Activated naive CD4-positive, alpha-beta T cell treated with anti-CD3 and anti-CD28 coated beads, Interleukin-2, amount 50 U/mL, for 72 hours (primary cell): Measurements from ENCODE around the gene VSIG10L2. TPM values are rescaled to one million over a fixed set of nuclear protein-coding genes. Genes with fewer than 3 reads are reported as not detected.
A peak's percentile ranks its signal among the peaks of the same experiment; 100 is the strongest.

ENCODE experiments used
- ATAC-seq, 2 donors: fragments of 150-1000 bp; cut with Tn5 transposase; 2 replicates each; pipeline ENCODE4 v1.10.0; 2021; ENCODE audit warnings: mild to moderate bottlenecking in 2 of 2, moderate library complexity in 2 of 2
- DNase-seq, 2 donors: peaks; one replicate each; pipeline ENCODE4 v3.0.0; 2021 to 2022; ENCODE audit warnings: low spot score in 2 of 2
- H3K27ac Mint-ChIP-seq, 2 donors: one replicate each; pipeline ENCODE4 v1.8.0; 2022; ENCODE audit warnings: mild to moderate bottlenecking in 2 of 2, mixed read lengths in 2 of 2
- H3K36me3 Mint-ChIP-seq, 2 donors: one replicate each; pipeline ENCODE4 v1.8.0; 2022; ENCODE audit warnings: mixed read lengths in 2 of 2
- H3K9me3 Mint-ChIP-seq, 2 donors: one replicate each; pipeline ENCODE4 v1.8.0; 2022; ENCODE audit warnings: mixed read lengths in 2 of 2
- total RNA-seq, 2 donors: library from RNA; stranded (reverse); gene quantifications; one replicate each; pipeline ENCODE4 v1.2.3, GENCODE V29; 2022

The VSIG10L2 gene
- total RNA-seq, 2 donors from 2014 or later: not detected

DNA sequence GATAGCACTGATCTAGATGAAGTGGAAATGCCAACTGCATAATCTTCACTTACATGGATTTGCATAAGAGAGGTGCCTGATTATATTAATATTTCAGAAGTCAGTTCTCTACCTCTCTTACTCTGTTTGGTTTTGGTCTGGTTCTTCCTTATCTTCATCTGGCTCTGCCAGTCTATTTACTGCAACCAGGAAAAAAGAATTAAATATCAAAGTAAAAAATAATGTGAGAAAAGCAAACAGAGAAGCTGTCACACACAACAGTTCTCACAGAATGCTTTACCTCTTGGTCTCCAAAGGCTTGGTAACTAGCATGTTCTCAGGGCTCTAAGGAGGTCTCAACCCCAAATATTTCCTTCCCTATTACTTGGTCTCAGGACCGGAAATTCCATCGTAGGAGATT lies 6.7 kb downstream of the VSIG10L2 start:
- Mint-ChIP-seq H3K27ac (peak overlapping the region in 1 of 2 donors; percentile 32), H3K36me3 (no peaks in the 10 kb centered on the region), H3K9me3 (no peaks in the 10 kb centered on the region)
- DNase-seq (no peak), ATAC-seq (no peak)

DNA sequence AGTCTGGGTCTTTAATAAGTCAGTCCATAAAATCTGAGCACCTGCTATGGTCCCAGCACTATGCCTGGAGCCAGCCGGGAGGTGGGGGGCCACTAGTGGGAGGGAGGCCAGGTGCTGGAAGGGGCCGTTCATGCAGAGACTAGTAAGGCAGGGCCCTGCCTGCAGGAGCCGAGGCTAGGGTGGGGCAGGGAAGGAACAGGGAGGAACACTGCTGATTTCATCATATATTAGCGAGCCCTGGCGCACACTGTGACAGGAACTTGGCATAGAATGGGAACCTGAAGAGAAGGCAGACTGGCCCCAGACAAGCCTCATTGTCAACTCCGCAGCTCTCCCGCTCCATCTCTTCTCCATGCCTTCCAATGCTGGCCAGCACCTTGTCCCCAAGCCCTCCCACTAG lies 7.1 kb downstream of the VSIG10L2 start:
- H3K27ac Mint-ChIP-seq: peak overlapping the region in 1 of 2 donors; percentile 32
- DNase-seq: peak in 1 of 2 donors; percentile 14
- no peaks in the 10 kb centered on the region for H3K9me3 Mint-ChIP-seq

GRCh38 chr11:125953401-125953935 lies 7.6 kb downstream of the VSIG10L2 start:
- peak in 1 of 2 donors; percentile 42 for DNase-seq
- H3K9me3 Mint-ChIP-seq: no peaks in the 10 kb centered on the region
- no peak overlapping the region for H3K27ac Mint-ChIP-seq
- no peaks in the 10 kb centered on the region for H3K36me3 Mint-ChIP-seq
- ATAC-seq: no peak

More for the DNA sequence above, 7.1 kb downstream of the VSIG10L2 start:
- ATAC-seq: no peak
- H3K36me3 Mint-ChIP-seq: no peaks in the 10 kb centered on the region

GRCh38 chr11:125954123-125954944 lies 8.5 kb downstream of the VSIG10L2 start:
- Mint-ChIP-seq H3K36me3 (no peaks in the 10 kb centered on the region), H3K9me3 (no peaks in the 10 kb centered on the region), H3K27ac (no peak overlapping the region)
- DNase-seq: peak in 1 of 2 donors; percentile 44
- ATAC-seq: no peak

DNA sequence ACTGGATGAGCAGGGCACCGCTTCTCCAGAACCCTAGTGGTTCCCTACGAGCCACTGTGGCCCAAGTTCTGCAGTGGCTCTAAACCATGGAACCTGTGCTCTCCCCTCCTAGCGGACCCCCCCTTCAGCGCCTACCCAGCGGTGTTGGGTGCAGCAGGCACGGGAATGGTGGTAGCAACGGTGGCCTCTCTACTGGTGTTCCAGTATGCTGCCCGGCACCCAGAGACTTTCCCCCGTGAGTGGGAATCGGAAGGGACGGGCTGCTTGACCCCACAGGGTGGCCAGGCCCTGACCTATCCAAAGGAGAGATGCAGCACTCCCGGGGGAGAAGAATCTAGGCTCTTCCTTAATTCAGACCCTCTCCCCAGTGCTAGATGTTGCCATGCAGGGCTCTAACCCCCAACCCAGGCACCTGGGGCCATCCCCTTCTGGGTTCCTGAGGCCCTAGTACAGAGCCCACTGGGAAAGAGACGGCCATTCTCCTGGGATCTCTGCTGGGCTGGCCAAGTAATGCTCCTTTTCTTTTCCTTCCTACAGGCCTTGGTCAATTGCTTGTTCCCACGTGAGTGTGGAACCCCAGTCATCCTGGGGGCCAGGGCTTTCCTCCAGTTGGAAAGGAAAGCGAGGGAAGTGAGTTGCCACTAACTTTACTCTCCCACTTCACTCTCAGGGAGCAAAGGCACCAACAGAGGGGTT lies 9.2 kb downstream of the VSIG10L2 start:
- ATAC-seq: no peak
- Mint-ChIP-seq H3K27ac (no peak overlapping the region), H3K36me3 (no peaks in the 10 kb centered on the region), H3K9me3 (no peaks in the 10 kb centered on the region)
- peak in 1 of 2 donors; percentile 48 for DNase-seq

GRCh38 chr11:125955856-125956255 lies 10.0 kb downstream of the VSIG10L2 start:
- H3K36me3 Mint-ChIP-seq: no peaks in the 10 kb centered on the region
- peak overlapping the region in 1 of 2 donors; percentile 87 for H3K27ac Mint-ChIP-seq

DNA sequence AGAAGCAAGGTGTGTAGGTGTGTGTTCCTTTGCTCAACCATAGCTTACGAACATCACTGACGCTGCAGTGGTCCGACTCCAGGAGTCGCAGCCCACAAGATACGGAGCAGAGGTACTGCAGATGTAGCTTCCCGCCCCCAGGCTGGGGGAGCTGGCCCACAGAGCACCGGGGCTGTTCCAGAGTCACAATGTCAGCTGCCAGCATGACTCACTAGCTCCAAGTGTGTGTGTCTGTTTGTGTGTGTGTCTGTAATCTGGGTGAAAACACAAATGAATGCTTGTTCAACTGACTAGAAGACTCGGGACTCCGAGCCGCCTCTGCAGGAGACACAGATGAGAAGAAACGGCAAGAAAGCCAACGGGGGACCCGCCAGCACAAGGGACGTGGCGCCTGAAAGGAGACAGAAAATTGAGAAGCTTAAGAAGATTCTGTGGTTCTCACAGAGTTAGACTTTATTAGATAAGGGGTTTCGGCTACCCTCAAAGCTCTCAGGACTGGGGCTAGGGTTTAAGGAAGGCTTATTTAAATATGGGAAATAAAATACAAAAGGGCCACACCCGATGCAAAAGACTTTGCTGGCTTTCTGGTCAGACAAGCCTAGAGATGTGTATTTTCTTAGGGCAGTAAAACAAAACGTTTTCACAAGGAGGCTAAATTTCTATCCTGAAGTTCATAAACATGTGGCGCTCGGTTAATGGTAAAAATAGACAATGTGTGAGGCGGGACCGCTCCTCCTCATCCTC lies 10.7 kb downstream of the VSIG10L2 start:
- Mint-ChIP-seq H3K27ac (peak overlapping the region in 1 of 2 donors; percentile 45), H3K36me3 (no peaks in the 10 kb centered on the region), H3K9me3 (no peaks in the 10 kb centered on the region)
- no peak for ATAC-seq
- DNase-seq: no peak

More at GRCh38 chr11:125955856-125956255, 10.0 kb downstream of the VSIG10L2 start:
- H3K9me3 Mint-ChIP-seq: no peaks in the 10 kb centered on the region
- no peak for ATAC-seq
- DNase-seq: no peak

DNA sequence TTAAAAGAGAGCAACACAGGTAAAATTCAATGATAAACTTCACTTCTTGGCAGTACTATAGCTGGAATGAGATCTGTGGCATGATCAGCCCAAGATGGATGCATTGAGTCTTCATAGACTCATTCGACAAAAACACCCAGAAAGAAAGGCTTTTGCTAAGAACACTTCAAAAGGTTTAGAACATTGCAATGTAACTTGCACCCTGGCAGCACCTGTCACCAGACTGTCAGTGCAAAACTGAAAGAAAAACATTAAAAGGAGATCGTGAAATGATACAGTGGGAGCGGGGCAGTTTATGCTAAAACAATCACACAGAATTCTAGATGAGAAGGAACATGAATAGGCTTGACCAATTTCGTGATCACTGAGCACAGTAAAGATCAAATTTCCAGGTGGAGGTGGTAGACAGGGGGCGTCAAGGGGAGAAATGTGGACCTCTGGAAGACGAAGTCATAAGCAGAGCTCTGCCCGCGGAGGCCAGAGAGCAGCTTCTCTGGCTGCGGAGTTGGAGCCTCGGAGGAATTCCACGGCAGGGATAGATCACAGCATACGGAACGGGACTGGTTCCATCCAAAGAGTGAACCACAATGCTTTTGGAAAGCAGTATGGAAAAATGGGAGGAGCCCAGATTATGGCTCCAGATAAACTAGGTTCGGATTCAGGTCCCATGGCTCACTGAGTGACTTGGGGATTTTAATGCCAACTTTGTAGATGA lies 11.9 kb downstream of the VSIG10L2 start:
- ATAC-seq (peak in 1 of 2 donors; percentile 52), DNase-seq (no peak)
- Mint-ChIP-seq H3K36me3 (peaks cover 1 to 5% of the 10 kb centered on the region in 2 donors), H3K9me3 (peaks cover 0 to 4% of the 10 kb centered on the region in 2 donors), H3K27ac (no peak overlapping the region)

DNA sequence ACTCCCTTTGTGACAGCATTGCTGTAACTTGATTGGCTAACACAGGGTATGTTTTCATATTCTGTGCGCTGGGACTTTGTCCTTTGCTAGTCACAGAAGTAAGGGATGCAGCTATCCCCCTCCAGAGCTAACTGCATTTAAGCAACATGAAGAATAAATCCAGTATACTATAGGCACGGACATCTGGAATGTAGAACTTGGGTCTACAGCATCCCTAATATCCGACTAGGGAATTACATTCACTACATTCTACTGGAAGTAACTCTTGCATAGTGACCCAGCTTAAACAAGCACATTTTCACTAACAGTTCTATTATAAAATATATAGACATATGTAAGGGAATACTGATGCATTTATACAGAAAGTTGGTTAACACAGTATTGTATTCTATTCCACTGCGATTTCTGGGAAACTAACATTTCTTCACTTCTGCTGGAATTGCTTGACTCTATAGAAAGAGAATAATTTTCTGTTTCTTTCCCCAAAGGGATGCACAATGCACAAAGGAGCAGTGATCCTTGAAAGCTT lies 13.1 kb downstream of the VSIG10L2 start:
- peaks cover 5 to 6% of the 10 kb centered on the region in 2 donors for H3K36me3 Mint-ChIP-seq
- ATAC-seq (no peak), DNase-seq (no peak)
- peaks cover 0 to 10% of the 10 kb centered on the region in 2 donors for H3K9me3 Mint-ChIP-seq
- H3K27ac Mint-ChIP-seq: no peak overlapping the region

DNA sequence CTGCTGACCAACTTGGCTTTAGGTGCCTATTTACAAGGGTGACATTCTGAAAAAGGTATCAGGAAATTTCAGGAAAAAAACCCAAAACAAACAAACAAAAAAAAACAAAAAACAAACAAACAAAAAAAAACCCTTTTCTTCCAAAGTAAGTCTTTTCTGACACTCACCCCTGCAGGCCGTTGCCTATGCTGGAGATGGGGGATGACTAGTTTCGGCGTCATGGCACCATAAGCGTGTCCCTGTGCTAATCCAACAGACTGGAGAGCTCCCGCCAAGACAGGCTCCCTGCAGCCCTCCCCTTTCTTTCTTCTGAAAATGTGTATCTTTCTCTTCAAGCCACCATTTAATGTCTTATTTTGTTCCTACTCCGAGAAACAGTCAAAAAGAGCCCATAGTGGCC lies 13.7 kb downstream of the VSIG10L2 start:
- no peak overlapping the region for H3K27ac Mint-ChIP-seq
- DNase-seq: no peak
- peaks cover 0 to 10% of the 10 kb centered on the region in 2 donors for H3K9me3 Mint-ChIP-seq
- no peak for ATAC-seq
- peaks cover 5 to 6% of the 10 kb centered on the region in 2 donors for H3K36me3 Mint-ChIP-seq

DNA sequence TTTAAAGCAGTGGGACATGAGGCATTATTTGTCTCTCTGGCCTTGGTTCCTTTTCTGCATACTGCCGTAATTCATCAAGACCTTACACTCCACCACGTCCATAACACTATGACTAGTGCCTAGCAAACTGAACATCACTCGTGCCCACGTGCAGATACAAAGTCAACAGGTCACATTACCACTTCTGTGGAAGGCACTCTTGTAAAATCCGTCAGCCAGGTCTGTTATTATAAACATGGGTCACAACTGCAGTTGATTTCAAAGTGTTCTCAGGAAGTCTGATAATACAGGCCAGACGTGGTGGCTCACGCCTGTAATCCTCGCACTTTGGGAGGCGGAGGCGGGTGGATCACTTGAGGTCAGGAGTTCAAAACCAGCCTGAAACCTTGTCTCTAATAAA lies 14.1 kb downstream of the VSIG10L2 start:
- H3K9me3 Mint-ChIP-seq: peaks cover 0 to 10% of the 10 kb centered on the region in 2 donors
- ATAC-seq (no peak), DNase-seq (no peak)
- no peak overlapping the region for H3K27ac Mint-ChIP-seq
- H3K36me3 Mint-ChIP-seq: peaks cover 5 to 6% of the 10 kb centered on the region in 2 donors

DNA sequence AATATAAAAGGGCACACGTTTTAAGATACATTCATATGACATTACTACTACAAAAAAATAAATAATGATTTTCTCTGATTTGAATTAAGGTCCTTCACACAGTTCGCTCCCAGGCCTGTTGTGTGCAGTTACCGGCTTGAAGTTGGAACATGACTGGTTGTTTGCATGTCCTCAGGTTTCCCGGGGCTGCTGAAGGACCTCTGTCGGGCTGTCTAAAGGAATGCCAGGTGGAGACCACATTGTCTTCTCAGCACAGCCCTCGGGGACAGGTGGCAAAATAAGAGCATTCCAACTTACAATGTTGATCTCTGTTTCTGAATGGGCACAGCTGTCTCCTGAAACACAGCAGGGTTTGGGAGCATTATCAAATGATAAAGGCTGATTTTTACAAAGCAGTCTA lies 14.9 kb downstream of the VSIG10L2 start:
- DNase-seq (no peak), ATAC-seq (no peak)
- Mint-ChIP-seq H3K9me3 (peaks cover 0 to 10% of the 10 kb centered on the region in 2 donors), H3K27ac (no peak overlapping the region), H3K36me3 (peaks cover 5 to 6% of the 10 kb centered on the region in 2 donors)

GRCh38 chr11:125967515-125967914 lies 21.7 kb downstream of the VSIG10L2 start:
- Mint-ChIP-seq H3K27ac (no peak overlapping the region), H3K9me3 (peaks cover 0 to 9% of the 10 kb centered on the region in 2 donors), H3K36me3 (peaks cover 0 to 6% of the 10 kb centered on the region in 2 donors)
- DNase-seq (no peak), ATAC-seq (no peak)

- DNase-seq (no peak), ATAC-seq (no peak)
- Mint-ChIP-seq H3K9me3 (peaks cover 0 to under 1% of the 10 kb centered on the region in 2 donors), H3K27ac (peak overlapping the region in 1 of 2 donors; percentile 16), H3K36me3 (no peaks in the 10 kb centered on the region)
Observed at GRCh38 chr11:125968354-125968753, 22.5 kb downstream of the VSIG10L2 start.

- no peaks in the 10 kb centered on the region for H3K36me3 Mint-ChIP-seq
- H3K27ac Mint-ChIP-seq: no peak overlapping the region
- H3K9me3 Mint-ChIP-seq: no peaks in the 10 kb centered on the region
- no peak for ATAC-seq
- no peak for DNase-seq
Observed at GRCh38 chr11:125971618-125972017, 25.8 kb downstream of the VSIG10L2 start.

DNA sequence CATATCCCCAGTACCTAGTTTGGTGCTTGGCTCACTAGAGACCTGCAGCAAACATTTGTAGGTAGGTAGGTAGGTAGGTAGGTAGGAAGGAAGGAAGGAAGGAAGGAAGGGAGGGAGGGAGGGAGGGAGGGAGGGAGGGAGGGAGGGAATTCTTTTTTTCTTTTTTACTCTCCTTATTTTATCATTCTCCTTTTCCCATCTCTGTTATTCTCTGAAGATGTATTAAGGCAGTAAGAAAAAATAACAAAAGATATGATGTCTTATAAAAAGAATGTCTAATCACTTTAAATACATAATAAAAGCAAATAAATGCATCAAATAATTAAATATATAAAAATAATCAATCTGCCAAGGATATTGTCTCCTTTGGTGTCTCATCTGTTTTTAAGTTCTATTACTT lies 28.4 kb downstream of the VSIG10L2 start:
- ATAC-seq (no peak), DNase-seq (no peak)
- Mint-ChIP-seq H3K36me3 (no peaks in the 10 kb centered on the region), H3K27ac (no peak overlapping the region), H3K9me3 (no peaks in the 10 kb centered on the region)
